GM23248 (cell line): Measurements from ENCODE around the gene CCDC73.

Experiments
- EZH2 ChIP-seq: fragments of 200-600 bp; sonication (generic); IDR thresholded peaks from 2 replicates; pipeline ENCODE4 v1.6.1; 2018; ENCODE audit warnings: antibody characterized with exemption, mild to moderate bottlenecking; ENCODE audit not compliant: insufficient read depth, poor library complexity, severe bottlenecking
- EZH2phosphoT487 ChIP-seq: fragments of 200-600 bp; sonication (generic); IDR thresholded peaks from 2 replicates; pipeline ENCODE4 v1.6.1; 2018; ENCODE audit warnings: antibody characterized with exemption, moderate library complexity, mild to moderate bottlenecking, low read depth; ENCODE audit not compliant: insufficient read depth

DNA sequence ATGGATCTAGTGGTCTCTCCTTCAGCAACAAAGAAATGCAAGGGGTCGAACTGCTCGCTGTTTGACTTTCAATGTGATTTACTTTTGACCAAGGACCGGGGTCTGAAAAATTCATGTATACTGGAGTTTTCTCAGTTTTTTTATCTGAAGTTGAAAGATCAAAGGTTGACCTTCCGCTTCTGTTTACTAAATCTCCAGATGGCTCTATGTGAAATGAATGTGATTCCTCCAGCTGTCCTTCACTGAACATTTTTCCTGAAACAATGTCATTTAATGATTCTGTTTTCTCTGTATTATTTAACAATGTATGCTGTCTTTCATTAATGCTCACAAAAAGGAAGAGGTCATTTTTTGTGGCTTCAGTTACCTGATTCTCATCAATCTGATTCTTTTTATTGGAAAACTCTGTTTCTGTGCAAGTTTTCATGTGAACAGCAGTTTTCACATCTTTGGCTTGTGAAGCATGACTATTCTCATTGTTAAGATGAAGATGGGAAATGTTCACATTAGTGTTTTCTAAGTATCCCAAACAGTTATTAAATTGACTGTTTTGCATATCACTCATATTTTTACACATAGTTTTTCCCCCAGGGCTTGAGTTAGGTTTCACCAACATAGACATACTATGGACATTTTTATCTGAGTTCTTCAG lies 180.8 kb downstream of the CCDC73 start:
- TF ChIP-seq EZH2: no peak
- TF ChIP-seq EZH2phosphoT487: no peak
